Fibroblast of mammary gland (primary cell): ENCODE results near the gene AIF1.

Experiments used
- DNase-seq: peaks from one replicate; pipeline ENCODE4 v3.0.0-alpha.2; 2010; ENCODE audit warnings: low read depth
- H3K4me3 ChIP-seq: 2 replicates; pipeline ENCODE4 v1.5.1; 2011; ENCODE audit warnings: low read depth, mild to moderate bottlenecking, low read length, moderate library complexity; ENCODE audit not compliant: control insufficient read depth
- CTCF ChIP-seq: conservative IDR thresholded peaks from 2 replicates; pipeline ENCODE4 v1.5.1; 2011; ENCODE audit warnings: low read depth, low read length, inconsistent platforms; ENCODE audit not compliant: control insufficient read depth, insufficient read depth

Gene AIF1

GRCh38 chr6:31664790-31665500 lies 49.9 kb downstream of the AIF1 start, which contains the start of gene GPANK1:
Gene GPANK1 (minus strand): TSS chr6:31664997. CDS start chr6:31664478, 519 bp downstream.
- H3K4me3 ChIP-seq, result peak within 1 kb of the TSS; percentile 93
- DNase-seq, result peak; percentile 95
- no peak for TF ChIP-seq CTCF

GRCh38 chr6:31665501-31666336 lies 50.7 kb downstream of the AIF1 start, which contains the start of gene CSNK2B:
Gene CSNK2B (plus strand): TSS chr6:31666080. CDS start chr6:31666832, 752 bp downstream.
- H3K4me3 ChIP-seq, result peak within 1 kb of the TSS; percentile 93
- TF ChIP-seq CTCF, result no peak
- DNase-seq, result peak; percentile 95

- DNase-seq, result no peak
- peak overlapping the region; percentile 93 for H3K4me3 ChIP-seq
- TF ChIP-seq CTCF, result no peak
Measured at GRCh38 chr6:31666337-31666965, 51.4 kb downstream of the AIF1 start.
